OCI-LY7 (cell line): ENCODE measurements around the gene COL23A1. TPM values are rescaled to one million over a fixed set of nuclear protein-coding genes. Genes with fewer than 3 reads are reported as not detected.

Experiments
- BruUV-seq: library from RNA; stranded (reverse); fragments of 400-500 nt; replicated peaks from 2 replicates; lab custom pipeline; 2021; lab: Mats Ljungman, UMichigan
- CTCF ChIA-PET: fragments of 300-600 bp; sonication (Branson Sonifier 250); formaldehyde crosslinking; loops from one replicate; lab custom pipeline; 2022; ENCODE audit warnings: antibody characterized with exemption; ENCODE audit not compliant: unreplicated experiment; lab: Charles Lee
- POLR2A ChIA-PET: fragments of 300-600 bp; sonication (Branson Sonifier 250); formaldehyde crosslinking; loops from one replicate; lab custom pipeline; 2022; ENCODE audit warnings: antibody characterized with exemption; lab: Charles Lee
- DNase-seq: peaks from one replicate; pipeline ENCODE4 v3.0.0-alpha.2; 2015; ENCODE audit warnings: low spot score
- H2AFZ ChIP-seq: fragments of 200-600 bp; sonication (generic), shearing (Covaris generic); 2 replicates; pipeline ENCODE4 v1.6.1; 2014; ENCODE audit warnings: mild to moderate bottlenecking, antibody characterized with exemption, low read length, moderate library complexity
- H3K27ac ChIP-seq: fragments of 200-600 bp; sonication (generic); 2 replicates; pipeline ENCODE4 v1.5.1; 2014; ENCODE audit warnings: mixed run types, low read depth, mild to moderate bottlenecking, moderate library complexity, low read length, inconsistent platforms; ENCODE audit not compliant: poor library complexity, severe bottlenecking
- H3K36me3 ChIP-seq: fragments of 200-600 bp; sonication (generic); 2 replicates; pipeline ENCODE4 v1.6.1; 2014; ENCODE audit warnings: mild to moderate bottlenecking, antibody characterized with exemption, low read length, moderate library complexity, mixed read lengths; ENCODE audit not compliant: insufficient read depth
- H3K4me1 ChIP-seq: fragments of 200-600 bp; sonication (generic); 2 replicates; pipeline ENCODE4 v1.5.1; 2014; ENCODE audit warnings: mild to moderate bottlenecking, low read length; ENCODE audit not compliant: insufficient read depth, poor library complexity, severe bottlenecking
- H3K4me2 ChIP-seq: fragments of 200-600 bp; sonication (generic); 2 replicates; pipeline ENCODE4 v1.6.1; 2014; ENCODE audit warnings: mild to moderate bottlenecking, low read length
- H3K4me3 ChIP-seq: fragments of 200-600 bp; sonication (generic); 2 replicates; pipeline ENCODE4 v1.5.1; 2014; ENCODE audit warnings: mild to moderate bottlenecking, low read depth, low read length; ENCODE audit not compliant: poor library complexity, severe bottlenecking
- H3K79me2 ChIP-seq: fragments of 200-600 bp; sonication (generic); 2 replicates; pipeline ENCODE4 v1.6.1; 2016; ENCODE audit warnings: low read depth, mild to moderate bottlenecking, low read length, moderate library complexity, mixed read lengths; ENCODE audit not compliant: insufficient read depth
- H3K9me2 ChIP-seq: fragments of 200-600 bp; sonication (generic); 2 replicates; pipeline ENCODE4 v1.6.1; 2016; ENCODE audit warnings: mild to moderate bottlenecking, low read length, mixed read lengths; ENCODE audit not compliant: insufficient read depth
- H3K9me3 ChIP-seq: fragments of 200-600 bp; sonication (generic); 2 replicates; pipeline ENCODE4 v1.6.1; 2014; ENCODE audit warnings: mild to moderate bottlenecking, mixed run types, low read length, mixed read lengths
- H4K20me1 ChIP-seq: fragments of 200-600 bp; sonication (generic); 2 replicates; pipeline ENCODE4 v1.6.1; 2014; ENCODE audit warnings: mild to moderate bottlenecking, antibody characterized with exemption, low read length, moderate library complexity, mixed read lengths; ENCODE audit not compliant: insufficient read depth
- EZH2phosphoT487 ChIP-seq: fragments of 200-600 bp; sonication (generic); IDR thresholded peaks from 2 replicates; pipeline ENCODE4 v1.6.1; 2018; ENCODE audit warnings: low read depth, borderline replicate concordance, mild to moderate bottlenecking, mixed run types, antibody characterized with exemption, low read length, moderate library complexity, mixed read lengths
- intact Hi-C: fragments of 100-400 bp; cut with micrococcal nuclease; formaldehyde crosslinking; loops from one replicate; pipeline ENCODE4 v1.10.0; 2022; ENCODE audit not compliant: unreplicated experiment
- total RNA-seq, 2 experiments: library from RNA; depleted of rRNA in 1 of 2; stranded (reverse); fragments of >200 nt in 1 of 2; shearing (Covaris generic) in 1 of 2; gene quantifications; 2 replicates each; pipeline ENCODE4 v1.2.3, GENCODE V29; 2014 to 2022
- TF ChIP-seq, protein P1 (sequence below): fragments of 200-600 bp; sonication (generic); conservative IDR thresholded peaks from 2 replicates; pipeline ENCODE4 v1.5.1; 2014; ENCODE audit warnings: mild to moderate bottlenecking, antibody characterized with exemption, low read length, moderate library complexity, mixed read lengths

Gene COL23A1
- total RNA-seq, 2 experiments from 2014 or later: 0.53 TPM; not detected in 1

DNA sequence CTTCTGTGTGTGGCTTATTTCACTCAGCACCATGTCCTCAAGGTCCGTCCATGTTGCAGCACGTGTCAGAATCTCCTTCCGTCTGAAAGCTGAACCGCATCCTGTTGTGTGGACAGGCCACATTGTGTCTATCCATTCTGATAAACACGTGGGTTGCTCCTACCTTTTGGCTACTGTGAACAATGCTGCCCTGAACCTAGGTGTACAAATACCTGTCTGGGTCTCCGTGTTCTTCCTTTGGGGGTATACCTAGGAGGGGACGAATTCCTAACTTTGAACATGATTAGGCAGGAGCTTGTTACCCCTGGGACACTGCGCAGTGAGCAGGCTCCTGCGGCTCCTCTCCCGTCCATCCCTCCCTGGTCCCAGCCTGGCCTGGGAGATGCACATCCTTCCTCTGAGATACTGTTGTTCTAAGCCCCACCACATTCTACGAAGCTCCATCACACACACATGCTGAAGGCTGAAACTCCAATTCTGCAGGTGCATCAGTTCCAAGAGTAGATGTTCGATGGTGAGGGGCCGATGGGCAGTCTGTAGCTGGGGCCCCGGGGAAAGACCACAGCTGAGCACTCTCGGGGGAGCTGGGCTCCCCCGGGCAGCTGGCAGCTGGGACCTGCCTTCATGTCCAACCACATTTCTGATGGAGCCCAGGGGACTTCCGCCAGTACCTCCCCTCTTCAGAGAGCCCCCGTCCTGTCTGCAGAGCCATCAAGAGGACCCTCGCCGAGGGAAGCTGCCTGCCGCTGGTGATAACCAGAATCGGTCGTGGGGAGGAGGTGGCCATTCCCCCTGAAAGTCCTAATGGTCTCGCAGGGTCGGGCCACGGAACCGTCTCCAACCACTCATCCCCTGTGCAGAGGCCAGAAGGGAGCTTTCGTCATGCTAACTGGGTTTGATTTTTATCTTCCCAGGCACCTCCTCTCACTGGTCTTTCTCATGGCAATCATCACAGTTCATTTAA, 120.9 kb downstream of the COL23A1 start:
- H3K4me1 ChIP-seq: no peaks in the 10 kb centered on the region
- TF ChIP-seq, protein P1, sequence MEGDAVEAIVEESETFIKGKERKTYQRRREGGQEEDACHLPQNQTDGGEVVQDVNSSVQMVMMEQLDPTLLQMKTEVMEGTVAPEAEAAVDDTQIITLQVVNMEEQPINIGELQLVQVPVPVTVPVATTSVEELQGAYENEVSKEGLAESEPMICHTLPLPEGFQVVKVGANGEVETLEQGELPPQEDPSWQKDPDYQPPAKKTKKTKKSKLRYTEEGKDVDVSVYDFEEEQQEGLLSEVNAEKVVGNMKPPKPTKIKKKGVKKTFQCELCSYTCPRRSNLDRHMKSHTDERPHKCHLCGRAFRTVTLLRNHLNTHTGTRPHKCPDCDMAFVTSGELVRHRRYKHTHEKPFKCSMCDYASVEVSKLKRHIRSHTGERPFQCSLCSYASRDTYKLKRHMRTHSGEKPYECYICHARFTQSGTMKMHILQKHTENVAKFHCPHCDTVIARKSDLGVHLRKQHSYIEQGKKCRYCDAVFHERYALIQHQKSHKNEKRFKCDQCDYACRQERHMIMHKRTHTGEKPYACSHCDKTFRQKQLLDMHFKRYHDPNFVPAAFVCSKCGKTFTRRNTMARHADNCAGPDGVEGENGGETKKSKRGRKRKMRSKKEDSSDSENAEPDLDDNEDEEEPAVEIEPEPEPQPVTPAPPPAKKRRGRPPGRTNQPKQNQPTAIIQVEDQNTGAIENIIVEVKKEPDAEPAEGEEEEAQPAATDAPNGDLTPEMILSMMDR: no peak
- TF ChIP-seq EZH2phosphoT487: no peak
- ChIA-PET POLR2A (no interaction called here), CTCF (interaction anchor here (0.7 kb wide), 1 partner anchor 9 kb away, joined by 3 read pairs; no protein-coding TSS in a partner anchor)
- no peaks in the 10 kb centered on the region for H4K20me1 ChIP-seq
- no peaks in the 10 kb centered on the region for H3K9me3 ChIP-seq
- H2AFZ ChIP-seq: no peak overlapping the region
- H3K27ac ChIP-seq: no peak overlapping the region
- no TSS peak for BruUV-seq
- no peak overlapping the region for H3K4me2 ChIP-seq
- DNase-seq: no peak
- no peaks in the 10 kb centered on the region for H3K79me2 ChIP-seq
- intact Hi-C loops: no loop called here
- H3K9me2 ChIP-seq: no peaks in the 10 kb centered on the region
- no peak overlapping the region for H3K4me3 ChIP-seq
- H3K36me3 ChIP-seq: no peaks in the 10 kb centered on the region

GRCh38 chr5:178468196-178468685, 122.0 kb downstream of the COL23A1 start:
- no peak for DNase-seq
- Histone ChIP-seq H4K20me1 (no peaks in the 10 kb centered on the region), H3K27ac (no peak overlapping the region), H3K4me2 (no peak overlapping the region), H3K9me2 (no peaks in the 10 kb centered on the region), H3K79me2 (no peaks in the 10 kb centered on the region), H3K36me3 (no peaks in the 10 kb centered on the region), H2AFZ (no peak overlapping the region), H3K4me1 (no peaks in the 10 kb centered on the region), H3K4me3 (no peak overlapping the region), H3K9me3 (no peaks in the 10 kb centered on the region)
- no peak for TF ChIP-seq EZH2phosphoT487
- TF ChIP-seq, protein P1: no peak
- ChIA-PET POLR2A (no interaction called here), CTCF (no interaction called here)
- BruUV-seq: no TSS peak
- intact Hi-C loops: no loop called here
